COLO668 (cell line): Measurements from ENCODE around the gene ULBP2.
A peak's percentile ranks its signal among the peaks of the same experiment; 100 is the strongest.
"Not testable (repeated sequence)": the region's sequence is repeated elsewhere in the genome, so short reads cannot be mapped to it uniquely, and the experiment has no call there.

ENCODE experiments used
- DNase-seq: peaks from one replicate; lab custom pipeline; 2025; ENCODE audit not compliant: unreplicated experiment; lab: John Stamatoyannopoulos, UW

ULBP2 gene

DNA sequence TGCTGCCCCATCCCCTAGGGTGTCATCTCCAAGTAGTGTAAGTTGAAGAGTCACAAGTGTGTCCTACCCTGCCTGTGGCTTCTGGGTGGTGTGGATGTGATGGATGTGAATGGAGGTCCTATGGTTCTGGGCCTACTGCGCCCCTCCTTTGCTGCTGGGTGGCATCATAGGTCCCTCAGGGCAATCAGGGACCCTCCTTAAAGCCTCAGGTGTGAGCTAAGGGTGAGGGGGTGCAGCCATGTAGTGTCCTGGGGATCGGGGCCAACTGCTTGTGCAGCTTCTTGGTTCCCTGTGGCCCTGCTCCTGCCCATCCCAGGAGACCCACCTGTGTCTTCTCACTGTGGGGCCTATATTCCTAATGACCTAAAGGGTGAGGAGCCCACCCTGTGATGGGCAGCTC lies 24.5 kb downstream of the ULBP2 start:
- DNase-seq, result not testable (repeated sequence)

DNA sequence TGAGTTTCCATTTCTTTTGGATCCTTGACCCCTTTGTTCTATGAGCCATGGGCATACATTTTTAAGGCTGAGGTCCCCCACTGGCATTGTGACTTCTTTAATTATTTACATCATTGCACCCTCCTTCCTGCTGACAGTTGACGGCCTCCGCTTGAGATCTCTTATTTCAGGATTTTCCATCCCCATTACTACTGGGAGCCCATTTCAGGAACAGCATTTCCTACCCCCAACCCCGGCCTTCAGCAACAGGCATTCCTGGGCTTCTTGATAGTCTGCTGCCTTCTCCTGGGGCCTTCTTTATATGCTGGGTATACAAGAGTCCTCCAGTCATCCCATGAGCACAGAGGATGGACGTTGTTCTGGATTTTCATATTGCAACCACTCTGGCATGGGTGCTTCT lies 25.8 kb downstream of the ULBP2 start:
- DNase-seq, result no peak

DNA sequence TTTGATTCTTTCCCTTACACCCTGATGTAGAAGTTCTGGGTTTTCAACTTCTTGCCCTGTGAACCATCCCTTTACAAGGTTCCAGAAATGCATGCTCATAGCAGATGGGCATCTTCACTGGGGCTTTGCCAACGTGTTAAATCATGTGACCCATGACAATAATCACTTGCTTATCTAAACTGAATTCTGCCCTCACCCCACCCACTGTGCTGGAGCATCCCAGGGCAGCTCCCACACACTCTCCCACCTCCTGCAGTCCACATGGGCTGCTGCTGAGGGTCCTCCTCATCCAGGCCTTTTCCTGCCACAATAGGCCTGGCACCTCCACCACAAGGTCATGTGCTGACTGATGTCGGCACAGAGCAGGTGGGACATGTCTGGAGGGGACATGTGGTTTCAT lies 26.2 kb downstream of the ULBP2 start:
- DNase-seq, result not testable (repeated sequence)

DNA sequence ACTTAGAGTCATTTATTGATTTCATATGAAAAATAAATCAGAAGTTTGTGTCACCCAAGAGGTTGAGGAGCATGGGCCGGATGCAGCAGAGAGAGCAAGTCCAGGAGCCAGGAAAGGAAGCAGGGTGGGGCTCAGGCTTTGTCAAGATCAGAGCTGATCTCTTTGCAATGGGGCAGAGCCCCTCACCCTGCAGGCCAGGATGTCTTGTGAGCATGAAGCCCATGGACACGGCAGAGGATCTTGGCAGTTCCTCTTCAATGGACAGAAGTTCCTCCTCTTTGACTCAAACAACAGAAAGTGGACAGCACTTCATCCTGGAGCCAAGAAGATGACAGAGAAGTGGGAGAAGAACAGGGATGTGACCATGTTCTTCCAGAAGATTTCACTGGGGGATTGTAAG lies 27.1 kb downstream of the ULBP2 start:
- DNase-seq, result not testable (repeated sequence)

DNA sequence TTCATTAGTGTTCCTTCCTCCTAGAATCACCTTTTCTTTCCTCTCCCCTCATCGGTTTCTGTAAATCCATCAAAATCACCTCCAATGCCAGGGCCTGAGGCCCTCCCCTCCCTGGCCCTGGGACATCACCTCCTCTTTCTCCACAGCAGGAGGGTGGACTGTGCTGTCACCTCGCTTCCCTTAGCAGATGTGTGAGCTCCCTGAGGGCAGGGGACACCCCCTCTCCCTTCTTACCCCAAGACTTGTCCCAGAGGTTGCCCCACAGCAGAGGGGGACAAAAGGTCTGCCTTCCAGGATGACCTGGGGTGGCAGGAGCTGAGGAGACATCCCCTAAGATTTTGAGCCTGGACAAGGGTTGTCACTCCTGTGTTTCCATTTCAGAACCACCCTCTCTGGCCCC lies 27.8 kb downstream of the ULBP2 start:
- DNase-seq, result no peak

DNA sequence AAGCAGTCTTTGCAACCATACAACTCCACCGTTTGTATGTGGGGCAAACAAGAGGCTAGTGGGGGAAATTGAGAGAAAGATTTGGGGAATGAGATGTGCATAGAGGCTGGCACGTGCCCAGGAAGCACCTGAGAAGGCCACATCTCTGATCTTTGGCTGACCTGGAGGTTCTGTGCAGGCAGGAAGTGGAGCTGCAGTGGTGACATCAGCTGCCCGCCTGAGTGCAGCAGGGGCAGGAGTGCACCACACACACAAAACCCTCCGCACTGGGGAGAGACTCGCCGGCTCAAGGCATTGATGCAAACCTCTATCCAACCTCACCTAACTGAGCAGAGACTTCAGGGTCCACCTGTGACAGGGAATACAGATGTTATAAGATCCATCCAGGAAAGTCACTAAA lies 32.6 kb downstream of the ULBP2 start:
- DNase-seq, result not testable (repeated sequence)

DNA sequence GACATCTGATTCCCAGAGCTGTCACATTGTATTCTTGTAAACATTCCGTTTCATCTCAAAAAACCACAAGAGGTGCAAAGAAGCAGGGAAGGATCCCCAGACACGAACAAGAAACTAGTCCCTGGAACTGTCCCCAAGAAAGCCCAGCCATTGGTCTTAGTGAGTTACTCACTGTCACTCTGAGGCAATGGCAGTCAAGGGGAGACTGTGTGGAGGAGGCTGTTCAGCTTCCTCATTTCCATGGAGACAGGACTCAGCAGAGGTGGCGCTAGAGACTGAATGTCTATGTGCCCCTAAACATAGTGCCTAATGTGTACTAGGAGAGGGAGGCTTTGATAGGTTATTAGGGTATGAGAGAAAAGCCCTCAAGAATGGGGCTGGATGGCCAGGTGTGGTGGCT lies 33.0 kb downstream of the ULBP2 start:
- no peak for DNase-seq

DNA sequence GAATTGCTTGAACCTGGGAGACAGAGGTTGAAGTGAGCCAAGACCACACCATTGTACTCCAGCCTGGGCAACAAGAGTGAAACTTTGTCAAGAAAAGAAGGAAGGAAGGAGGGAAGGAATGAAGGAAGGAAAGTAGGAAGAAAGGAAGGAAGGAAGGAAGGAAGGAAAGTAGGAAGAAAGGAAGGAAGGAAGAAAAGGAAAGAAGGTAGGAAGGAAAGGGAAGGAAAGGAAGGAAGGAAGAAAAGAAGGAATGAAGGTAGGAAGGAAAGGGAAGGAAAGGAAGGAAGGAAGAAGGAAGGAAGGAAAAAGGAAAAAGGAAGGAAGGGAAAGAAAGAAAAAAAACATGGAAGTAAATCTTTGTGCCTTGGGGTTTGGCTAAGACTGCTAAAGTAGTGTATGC lies 33.6 kb downstream of the ULBP2 start:
- no peak for DNase-seq

DNA sequence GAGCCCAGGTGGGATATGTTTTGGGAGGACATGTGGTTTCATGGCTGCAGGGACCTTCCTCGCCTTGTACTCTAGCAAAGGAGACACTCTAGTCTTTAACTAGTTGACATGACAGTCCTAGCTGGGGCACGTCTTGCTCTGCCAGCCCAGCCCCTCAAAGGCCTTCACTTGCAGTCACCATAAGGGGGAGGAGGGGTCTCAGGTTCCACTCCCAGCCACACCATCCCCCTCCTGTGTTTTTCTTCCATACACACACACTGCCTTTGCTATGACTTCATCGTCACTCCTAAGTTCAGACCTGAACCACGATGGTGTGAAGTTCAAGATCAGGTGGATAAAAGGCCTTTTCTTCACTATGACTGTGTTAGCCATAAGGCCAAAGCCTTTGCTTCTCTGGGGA lies 35.4 kb downstream of the ULBP2 start:
- no peak for DNase-seq

DNA sequence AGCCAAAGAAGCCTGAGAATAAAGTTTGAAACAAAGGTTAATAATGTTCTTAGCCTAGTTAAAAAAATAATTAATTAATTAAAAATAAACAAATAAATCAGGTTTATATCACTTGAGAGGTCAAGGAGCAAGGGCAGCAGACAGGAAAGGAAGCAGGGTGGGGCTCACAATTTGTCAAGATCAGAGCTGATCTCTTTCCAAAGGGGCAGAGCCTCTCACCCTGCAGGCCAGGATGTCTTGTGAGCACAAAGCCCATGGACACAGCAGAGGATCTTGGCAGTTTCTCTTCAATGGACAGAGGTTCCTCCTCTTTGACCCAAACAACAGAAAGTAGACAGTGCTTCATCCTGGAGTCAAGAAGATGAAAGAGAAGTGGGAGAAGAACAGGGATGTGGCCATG lies 36.8 kb downstream of the ULBP2 start:
- no peak for DNase-seq

DNA sequence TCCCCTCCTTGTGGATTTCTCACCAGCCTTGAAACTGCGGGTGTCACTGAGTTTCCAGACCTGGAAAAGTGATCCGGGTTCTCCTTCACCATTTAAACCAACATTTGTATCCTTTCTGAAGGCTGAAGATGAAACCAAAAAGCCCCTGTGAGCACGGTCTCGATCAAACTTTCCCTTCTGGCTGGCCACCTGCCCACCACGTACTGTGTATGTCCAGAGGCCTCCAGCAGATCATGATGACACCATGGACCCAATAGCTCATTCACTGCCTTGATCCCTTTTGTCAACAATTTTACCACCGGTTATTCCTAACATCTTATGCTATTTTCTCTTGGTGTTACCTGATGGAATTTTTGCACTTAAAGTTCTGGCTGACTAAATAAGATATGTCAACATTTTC lies 37.5 kb downstream of the ULBP2 start:
- DNase-seq, result no peak

DNA sequence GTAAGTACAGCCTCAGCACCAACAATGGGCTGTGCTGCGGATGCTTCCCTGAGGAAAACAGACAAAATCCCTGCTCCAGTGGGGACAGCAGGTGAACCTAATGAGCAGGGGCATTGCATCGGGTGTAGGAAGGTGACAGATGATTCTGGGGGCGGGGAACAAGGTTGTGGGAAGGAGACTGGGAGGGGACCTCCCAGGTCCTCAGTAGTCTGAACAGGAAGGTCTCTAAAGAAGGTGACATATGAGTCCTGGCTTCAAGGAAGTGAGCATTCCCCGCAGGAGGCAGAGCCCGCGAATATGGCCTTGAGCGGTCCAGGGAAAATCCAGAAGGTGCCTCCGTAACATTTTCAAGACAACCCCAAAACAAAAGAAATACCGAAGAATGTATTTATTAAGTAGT lies 41.3 kb downstream of the ULBP2 start:
- no peak for DNase-seq

DNA sequence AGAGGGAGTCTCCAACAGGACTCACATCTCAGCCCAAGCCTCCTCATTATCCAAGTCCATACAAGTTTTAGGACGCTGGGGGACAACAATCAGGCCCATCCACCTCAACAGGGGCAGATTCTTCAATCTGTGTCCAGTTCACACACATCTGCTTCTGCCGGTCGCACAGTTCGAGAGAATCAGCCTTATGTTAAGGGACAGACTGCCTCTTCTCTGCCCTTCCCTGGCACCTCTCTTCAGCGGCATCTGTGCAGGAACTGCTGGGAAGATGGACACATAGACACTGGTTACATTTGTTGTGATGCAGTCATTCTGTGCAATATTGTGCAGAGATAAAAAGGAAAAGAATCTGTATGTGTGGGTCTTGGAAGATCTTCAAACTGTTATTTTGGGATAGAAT lies 43.0 kb downstream of the ULBP2 start:
- DNase-seq, result no peak

DNA sequence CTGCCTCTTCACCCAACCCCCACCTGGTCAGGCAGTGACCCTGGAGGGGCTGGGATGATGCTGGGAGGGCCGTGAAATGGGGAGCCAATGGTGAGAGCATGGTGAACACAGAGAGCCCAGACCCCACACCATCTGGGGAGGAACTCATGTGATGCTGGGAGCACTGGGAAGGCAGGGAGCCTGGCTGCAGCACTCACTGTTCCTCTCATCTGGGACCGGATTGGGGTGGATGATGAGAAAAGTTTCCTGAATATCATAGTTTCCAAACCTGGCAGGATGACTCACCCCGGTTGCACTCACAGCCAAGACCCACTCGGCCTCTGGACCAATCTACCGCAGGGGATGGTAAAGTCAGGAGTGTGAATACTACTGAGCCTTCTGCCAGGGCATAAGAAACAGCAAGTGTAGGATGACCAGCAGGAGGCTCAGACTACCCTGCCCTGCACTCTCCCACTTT lies 43.7 kb downstream of the ULBP2 start:
- no peak for DNase-seq

DNA sequence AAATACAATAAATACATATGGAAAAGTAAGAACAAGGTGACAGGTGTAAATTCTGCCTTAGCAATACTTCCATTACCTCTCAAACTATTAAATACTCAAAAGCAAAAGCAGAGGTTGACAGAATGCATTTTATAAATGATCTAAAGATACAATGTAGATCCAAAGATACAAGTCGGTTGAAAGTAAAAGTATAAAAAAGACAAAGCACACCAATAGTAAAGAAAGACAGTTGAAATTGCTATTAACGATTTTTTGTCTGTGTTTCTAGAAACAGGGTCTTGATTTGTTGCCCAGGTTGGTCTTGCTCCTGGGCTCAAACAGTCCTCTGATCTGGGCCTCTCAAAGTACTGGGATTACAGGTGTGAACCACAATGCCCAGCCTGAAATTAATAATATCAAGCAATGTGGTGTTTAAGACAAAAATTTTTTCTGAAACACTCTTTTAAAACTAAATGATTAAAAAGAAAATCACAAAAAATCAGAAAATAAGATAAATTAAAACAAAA lies 45.8 kb downstream of the ULBP2 start:
- DNase-seq, result no peak

DNA sequence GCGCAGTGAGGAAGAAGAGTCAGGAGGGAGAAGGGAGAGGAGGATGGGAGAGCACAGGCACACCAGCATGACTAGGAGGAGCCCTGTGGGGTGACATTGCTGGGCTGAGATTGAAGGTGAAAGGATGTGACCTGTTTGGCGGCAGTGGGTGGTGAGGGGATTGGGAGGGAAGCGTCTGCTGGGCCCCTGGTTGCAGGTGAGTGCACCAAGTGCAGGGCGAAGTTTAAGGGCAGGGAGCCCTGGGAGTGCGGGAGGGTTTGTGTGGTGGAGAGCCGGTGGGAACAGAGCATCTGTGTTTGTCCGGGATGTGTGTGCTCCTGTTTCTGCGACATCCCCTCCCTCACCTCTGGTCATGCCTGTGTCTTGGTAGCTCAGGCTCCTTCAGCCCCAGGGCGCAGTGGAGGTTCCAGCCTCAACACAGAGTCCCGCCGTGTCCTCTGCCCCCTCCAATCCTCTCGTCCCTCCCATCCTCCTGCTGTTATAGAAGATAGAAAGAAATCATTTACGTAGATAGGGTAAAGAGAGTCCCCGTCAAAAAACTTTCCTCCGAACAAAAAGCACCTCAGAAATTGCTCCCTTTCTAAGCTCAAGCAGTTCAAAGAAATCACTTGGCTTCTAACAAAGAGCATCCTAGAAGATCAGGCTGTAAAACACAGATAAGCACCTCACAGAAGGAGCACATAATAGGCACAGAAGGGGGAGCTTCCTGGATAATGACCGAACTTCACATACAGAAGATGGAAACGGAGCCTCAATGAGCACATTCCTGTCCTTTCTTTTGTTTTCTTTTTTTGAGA lies 46.9 kb downstream of the ULBP2 start:
- no peak for DNase-seq

DNA sequence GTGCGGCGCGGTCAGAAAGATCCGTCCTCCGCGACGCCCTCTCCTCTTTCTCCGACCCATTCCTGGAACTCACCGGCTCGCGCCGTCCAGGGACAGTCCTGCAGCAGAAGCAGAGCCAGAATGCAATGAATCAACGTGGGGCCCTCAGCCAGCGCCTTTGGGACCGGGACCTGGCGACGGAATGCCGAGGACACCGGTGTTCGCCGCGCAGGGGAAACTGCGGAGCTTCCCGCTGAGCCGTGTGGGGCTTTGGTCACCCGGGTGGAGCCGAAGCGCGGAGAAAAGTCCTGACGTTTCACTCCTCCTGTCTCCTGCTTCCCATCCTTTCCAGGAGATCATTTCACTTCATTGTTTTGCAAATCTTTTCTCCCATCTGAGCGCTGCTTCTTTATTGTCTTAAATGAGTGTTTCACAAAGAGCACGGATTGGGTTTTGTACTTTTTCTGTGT lies 48.4 kb downstream of the ULBP2 start:
- peak; percentile 2 for DNase-seq

DNA sequence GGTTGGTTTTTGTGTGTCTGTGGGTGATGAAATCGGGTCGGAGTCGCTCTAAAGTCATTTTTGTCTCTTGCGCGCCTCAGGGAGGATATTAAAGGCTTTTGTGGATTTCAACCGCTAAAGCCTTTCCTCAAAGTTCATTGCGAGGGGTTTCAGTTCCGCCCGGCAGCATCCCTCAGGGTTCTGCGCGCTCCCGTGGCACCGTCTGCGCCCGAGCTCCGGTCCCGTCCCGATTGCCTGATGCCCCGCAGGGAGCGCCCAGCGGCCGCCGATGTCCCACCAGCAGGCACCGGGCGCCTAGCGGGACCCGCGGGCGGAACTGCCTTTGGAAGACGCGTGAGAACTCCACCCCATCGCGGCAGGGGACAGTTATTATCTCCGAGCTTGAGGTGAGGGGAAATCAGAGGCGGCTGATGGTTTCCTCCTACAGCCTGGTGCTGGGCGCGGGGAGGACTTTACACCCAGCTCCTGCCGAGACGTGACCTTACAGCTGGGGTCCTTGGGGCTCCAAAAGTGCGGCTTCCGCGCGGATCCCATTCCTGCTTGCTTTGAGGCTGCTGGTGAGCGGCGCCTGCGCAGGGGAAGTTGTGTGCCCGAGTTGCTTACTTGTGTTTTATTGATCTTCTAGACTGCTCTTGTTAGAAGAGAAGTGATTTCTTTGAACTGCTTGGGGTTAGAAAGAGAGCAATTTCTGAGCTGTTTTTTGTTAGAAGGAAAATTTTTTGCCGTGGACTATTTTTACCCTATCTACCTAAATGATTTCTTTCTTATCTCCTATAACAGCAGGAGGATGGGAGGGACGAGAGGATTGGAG lies 49.1 kb downstream of the ULBP2 start:
- DNase-seq, result peak; percentile 34

DNA sequence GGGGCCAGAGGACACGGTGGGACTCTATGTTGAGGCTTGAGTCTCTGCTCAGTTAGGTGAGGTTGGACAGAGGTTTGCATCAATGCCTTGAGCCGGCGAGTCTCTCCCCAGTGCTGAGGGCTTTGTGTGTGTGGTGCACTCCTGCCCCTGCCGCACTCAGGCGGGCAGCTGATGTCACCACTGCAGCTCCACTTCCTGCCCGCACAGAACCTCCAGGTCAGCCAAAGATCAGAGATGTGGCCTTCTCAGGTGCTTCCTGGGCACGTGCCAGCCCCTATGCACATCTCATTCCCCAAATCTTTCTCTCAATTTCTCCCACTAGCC lies 49.6 kb downstream of the ULBP2 start:
- DNase-seq, result peak; percentile 7

DNA sequence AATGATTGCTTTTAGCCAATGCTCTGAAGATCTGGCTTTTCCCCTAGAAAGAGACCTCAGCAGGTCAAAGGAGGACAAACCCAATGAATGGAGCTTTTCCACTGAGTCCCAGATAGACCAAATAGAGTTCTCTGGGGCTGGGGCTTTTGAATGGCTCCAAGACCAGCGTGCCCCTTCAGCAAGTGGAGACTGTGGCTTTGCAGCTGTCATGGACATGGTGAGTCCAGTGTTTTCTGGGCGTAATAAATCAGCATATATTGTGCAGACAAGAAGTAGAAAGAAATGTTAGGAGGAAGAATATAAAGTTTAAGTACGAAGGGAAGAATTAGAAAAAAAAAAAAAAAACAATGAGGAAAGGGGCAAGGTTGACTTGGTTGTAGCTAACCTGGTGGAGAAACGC lies 50.0 kb downstream of the ULBP2 start:
- no peak for DNase-seq

DNA sequence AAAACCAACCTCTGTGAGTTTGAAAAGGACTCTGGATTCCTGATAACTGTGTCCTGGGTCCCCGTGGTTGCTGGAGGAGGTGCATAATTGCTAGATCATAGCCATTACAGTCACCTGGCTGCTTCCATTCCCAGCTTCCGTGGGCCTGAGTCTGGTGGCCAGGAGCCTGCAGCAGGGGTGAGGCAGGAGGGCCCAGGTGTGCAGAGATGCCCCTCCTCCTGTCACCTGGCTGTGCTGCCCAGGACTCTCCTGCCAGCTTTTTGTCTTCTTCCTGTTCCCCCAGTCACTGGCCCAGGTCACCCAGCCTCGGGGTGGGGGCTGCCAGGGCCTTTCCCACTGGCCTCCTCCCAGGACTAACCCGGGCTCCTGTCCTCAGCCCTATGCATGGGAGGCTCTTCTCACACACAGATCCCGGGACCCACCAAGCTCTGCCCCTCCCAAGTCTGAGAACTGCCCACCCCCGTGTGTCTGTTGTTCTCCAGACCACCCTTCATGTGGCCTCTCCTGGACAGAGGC lies 53.5 kb downstream of the ULBP2 start:
- DNase-seq, result no peak

DNA sequence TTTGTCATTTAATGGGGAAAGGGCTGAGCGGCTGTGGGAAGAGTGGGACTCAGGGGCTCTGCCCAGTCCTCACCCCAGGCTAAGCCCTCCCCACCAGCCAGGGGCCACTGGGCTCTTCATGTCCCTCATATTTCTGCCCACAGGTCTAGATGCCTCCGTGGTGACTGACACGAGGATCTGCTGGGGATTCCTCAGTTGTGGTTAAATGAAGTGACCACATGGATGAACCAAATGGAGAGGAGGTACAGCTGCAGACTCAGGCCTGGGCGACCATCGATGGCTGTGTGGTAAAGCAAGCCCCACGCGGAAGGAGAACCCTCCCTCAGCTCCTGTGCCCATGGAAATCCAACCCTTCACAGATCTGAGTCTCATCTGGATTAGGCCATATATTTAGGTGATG lies 54.2 kb downstream of the ULBP2 start:
- DNase-seq, result no peak
